HCT116 (cell line): ENCODE data around the gene DOCK2. TPM values are rescaled to one million over a fixed set of nuclear protein-coding genes. Genes with fewer than 3 reads are reported as not detected.

Experiments used
- ATAC-seq: fragments of 200-7000 bp; cut with Tn5 transposase; 2 replicates; pipeline ENCODE4 v1.9.1; 2020; ENCODE audit warnings: mild to moderate bottlenecking, moderate library complexity
- BruUV-seq: library from RNA; stranded (reverse); fragments of 400-500 nt; replicated peaks from 2 replicates; lab custom pipeline; 2021; lab: Mats Ljungman, UMichigan
- CTCF ChIA-PET: fragments of 300-600 bp; sonication (Branson Sonifier 250); formaldehyde crosslinking; loops from one replicate; lab custom pipeline; 2021; ENCODE audit warnings: antibody characterized with exemption; lab: Charles Lee
- POLR2A ChIA-PET: fragments of 300-600, 350-600 bp; sonication (Branson Sonifier 250); formaldehyde crosslinking; loops from one replicate; lab custom pipeline; 2021; ENCODE audit warnings: antibody characterized with exemption; lab: Charles Lee
- RAD21 ChIA-PET, 2 experiments: fragments of 300-600 bp; sonication (Branson Sonifier 250); formaldehyde crosslinking; loops; one replicate each; lab custom pipeline; 2023; ENCODE audit warnings: low total read pairs in 2 of 2; ENCODE audit not compliant: uncharacterized antibody in 2 of 2, unreplicated experiment in 2 of 2, low non-redundant PET in 1 of 2; lab: Charles Lee
- DNase-seq: peaks from one replicate; pipeline ENCODE4 v3.0.0-alpha.2; 2010; ENCODE audit warnings: low read depth, low spot score
- H2AFZ ChIP-seq: fragments of 200-600 bp; shearing (Covaris generic), sonication (generic); 2 replicates; pipeline ENCODE4 v1.6.1; 2017; ENCODE audit warnings: low read depth, mixed run types, mixed read lengths, antibody characterized with exemption, low read length; ENCODE audit not compliant: poor library complexity, severe bottlenecking
- H3K27ac ChIP-seq: 2 replicates; pipeline ENCODE4 v1.5.1; 2012; ENCODE audit warnings: low read depth, low read length
- H3K27me3 ChIP-seq: fragments of 200-600 bp; sonication (generic); 2 replicates; pipeline ENCODE4 v1.6.1; 2016; ENCODE audit warnings: mixed run types, low read length, mixed read lengths; ENCODE audit not compliant: insufficient read depth
- H3K36me3 ChIP-seq, 2 experiments: fragments of 200-500 bp in 1 of 2; fragments of 200-600 bp in 1 of 2; sonication (Bioruptor generic) in 1 of 2; sonication (generic) in 1 of 2; 2 replicates each; pipeline versions ENCODE4 v1.5.1 to v1.6.1; 2014 to 2016; ENCODE audit warnings: low read length in 2 of 2, inconsistent platforms in 1 of 2, mixed read lengths in 1 of 2, mixed run types in 1 of 2; ENCODE audit not compliant: insufficient read depth in 2 of 2, control insufficient read depth in 1 of 2
- H3K4me1 ChIP-seq, 2 experiments: fragments of 200-600 bp in 1 of 2; sonication (generic) in 1 of 2; 2 replicates each; pipeline versions ENCODE4 v1.5.1 to v1.6.1; 2012 to 2017; ENCODE audit warnings: low read length in 2 of 2, inconsistent platforms in 1 of 2, mild to moderate bottlenecking in 1 of 2, mixed read lengths in 1 of 2, mixed run types in 1 of 2, moderate library complexity in 1 of 2; ENCODE audit not compliant: insufficient read depth in 2 of 2, control insufficient read depth in 1 of 2
- H3K4me2 ChIP-seq: fragments of 200-600 bp; sonication (generic); 2 replicates; pipeline ENCODE4 v1.6.1; 2017; ENCODE audit warnings: mixed run types, low read length, mixed read lengths
- H3K4me3 ChIP-seq, 2 experiments: fragments of 200-600 bp in 1 of 2; sonication (generic) in 1 of 2; replicated peaks in 1 of 2; 2 replicates each; pipeline ENCODE4 v1.5.1; 2011 to 2016; ENCODE audit warnings: low read length in 2 of 2, control low read depth in 1 of 2, low read depth in 1 of 2, mild to moderate bottlenecking in 1 of 2, mixed read lengths in 1 of 2, mixed run types in 1 of 2
- H3K79me2 ChIP-seq: fragments of 200-600 bp; sonication (generic); 2 replicates; pipeline ENCODE4 v1.6.1; 2017; ENCODE audit warnings: mild to moderate bottlenecking, mixed run types, low read length, moderate library complexity, mixed read lengths; ENCODE audit not compliant: insufficient read depth
- H3K9ac ChIP-seq: fragments of 200-600 bp; sonication (generic); 2 replicates; pipeline ENCODE4 v1.6.1; 2016; ENCODE audit warnings: low read length, mixed read lengths
- H3K9me2 ChIP-seq: fragments of 200-600 bp; sonication (generic), shearing (Covaris generic); 2 replicates; pipeline ENCODE4 v1.6.1; 2017; ENCODE audit warnings: mixed run types, mild to moderate bottlenecking, moderate library complexity; ENCODE audit not compliant: insufficient read depth
- H3K9me3 ChIP-seq, 2 experiments: fragments of 200-500 bp in 1 of 2; fragments of 200-600 bp in 1 of 2; sonication (Bioruptor generic) in 1 of 2; sonication (generic) in 1 of 2; 2 replicates each; pipeline ENCODE4 v1.6.1; 2014 to 2017; ENCODE audit warnings: low read length in 2 of 2, mixed read lengths in 2 of 2, inconsistent platforms in 1 of 2, low read depth in 1 of 2, mild to moderate bottlenecking in 1 of 2, mixed run types in 1 of 2, moderate library complexity in 1 of 2; ENCODE audit not compliant: control insufficient read depth in 1 of 2, insufficient read depth in 1 of 2
- H4K20me1 ChIP-seq: fragments of 200-600 bp; sonication (generic), shearing (Covaris generic); 2 replicates; pipeline ENCODE4 v1.6.1; 2017; ENCODE audit warnings: mixed run types, mild to moderate bottlenecking, moderate library complexity; ENCODE audit not compliant: insufficient read depth
- ATF3 ChIP-seq: IDR thresholded peaks from 2 replicates; pipeline ENCODE4 v1.6.1; 2012
- CEBPB ChIP-seq: IDR thresholded peaks from 2 replicates; pipeline ENCODE4 v1.6.1; 2012; ENCODE audit warnings: low read depth
- CTCF ChIP-seq, 3 experiments: fragments of 200-600 bp in 1 of 3; sonication (generic) in 1 of 3; IDR thresholded peaks in 2 of 3; conservative IDR thresholded peaks in 1 of 3; 2 replicates each; pipeline ENCODE4 v1.5.1; 2012 to 2017; ENCODE audit warnings: low read depth in 2 of 3, low read length in 2 of 3, antibody characterized with exemption in 1 of 3, borderline replicate concordance in 1 of 3, control low read depth in 1 of 3, mild to moderate bottlenecking in 1 of 3, mixed read lengths in 1 of 3, mixed run types in 1 of 3, moderate library complexity in 1 of 3; ENCODE audit not compliant: insufficient read depth in 1 of 3
- EGR1 ChIP-seq: IDR thresholded peaks from 2 replicates; pipeline ENCODE4 v1.6.1; 2012; ENCODE audit warnings: low read depth
- ELF1 ChIP-seq: IDR thresholded peaks from 2 replicates; pipeline ENCODE4 v1.6.1; 2012; ENCODE audit warnings: low read depth, borderline replicate concordance
- EZH2 ChIP-seq: fragments of 200-600 bp; sonication (generic); IDR thresholded peaks from 2 replicates; pipeline ENCODE4 v1.6.1; 2017; ENCODE audit warnings: antibody characterized with exemption, mixed run types
- EZH2phosphoT487 ChIP-seq: fragments of 200-600 bp; IDR thresholded peaks from 2 replicates; pipeline ENCODE4 v1.6.1; 2018; ENCODE audit warnings: antibody characterized with exemption, borderline replicate concordance
- POLR2AphosphoS5 ChIP-seq: IDR thresholded peaks from 2 replicates; pipeline ENCODE4 v1.6.1; 2011; ENCODE audit warnings: mild to moderate bottlenecking, low read depth, low read length, moderate library complexity
- RAD21 ChIP-seq: IDR thresholded peaks from 2 replicates; pipeline ENCODE4 v1.6.1; 2012; ENCODE audit warnings: low read depth, mild to moderate bottlenecking
- REST ChIP-seq: IDR thresholded peaks from 2 replicates; pipeline ENCODE4 v1.6.1; 2012; ENCODE audit warnings: low read depth
- SRF ChIP-seq: IDR thresholded peaks from 2 replicates; pipeline ENCODE4 v1.6.1; 2012; ENCODE audit warnings: low read depth
- TCF7L2 ChIP-seq: IDR thresholded peaks from 2 replicates; pipeline ENCODE4 v1.7.0; 2011; ENCODE audit warnings: borderline replicate concordance, inconsistent platforms; ENCODE audit not compliant: insufficient read depth, insufficient read length; ENCODE audit errors: extremely low read depth
- YY1 ChIP-seq: IDR thresholded peaks from 2 replicates; pipeline ENCODE4 v1.6.1; 2011; ENCODE audit warnings: low read length, low read depth, moderate library complexity, mild to moderate bottlenecking; ENCODE audit not compliant: insufficient replicate concordance; ENCODE audit errors: extremely low read depth
- ZBTB33 ChIP-seq: IDR thresholded peaks from 2 replicates; pipeline ENCODE4 v1.6.1; 2011; ENCODE audit warnings: mild to moderate bottlenecking, low read length, moderate library complexity; ENCODE audit not compliant: insufficient replicate concordance; ENCODE audit errors: extremely low read depth
- ZFX ChIP-seq: fragments of 450-650 bp; IDR thresholded peaks from 2 replicates; pipeline ENCODE4 v1.6.1; 2017
- ZNF274 ChIP-seq: fragments of 200-500 bp; sonication (Bioruptor generic); IDR thresholded peaks from 2 replicates; pipeline ENCODE4 v1.6.1; 2014; ENCODE audit warnings: mild to moderate bottlenecking, low read depth, low read length, inconsistent platforms
- intact Hi-C: fragments of 100-400 bp; cut with micrococcal nuclease; formaldehyde crosslinking; loops from 2 replicates; pipeline ENCODE4 v1.10.0; 2022
- total RNA-seq: library from RNA; stranded (reverse); gene quantifications from one replicate; pipeline ENCODE4 v1.2.1, GENCODE V29; 2021; ENCODE audit not compliant: unreplicated experiment

The DOCK2 gene
- total RNA-seq, 1 experiment from 2014 or later: 0.89 TPM

- no peaks in the 10 kb centered on the region for H3K9me2 ChIP-seq
- ChIA-PET POLR2A (no interaction called here), RAD21 (no interaction called here), CTCF (no interaction called here)
- H3K4me1 ChIP-seq: no peaks in the 10 kb centered on the region
- no peaks in the 10 kb centered on the region for H3K36me3 ChIP-seq
- no peaks in the 10 kb centered on the region for H3K9me3 ChIP-seq
- no peak overlapping the region for H3K4me2 ChIP-seq
- DNase-seq (no peak), ATAC-seq (no peak)
- BruUV-seq: no TSS peak
- no peak overlapping the region for H2AFZ ChIP-seq
- no peaks in the 10 kb centered on the region for H4K20me1 ChIP-seq
- no peak overlapping the region for H3K9ac ChIP-seq
- intact Hi-C loops: no loop called here
- no peak overlapping the region for H3K4me3 ChIP-seq
- no peak overlapping the region for H3K27ac ChIP-seq
- no peaks in the 10 kb centered on the region for H3K79me2 ChIP-seq
- H3K27me3 ChIP-seq: peaks cover 22% of the 10 kb centered on the region
- no peak for TF ChIP-seq EGR1
- no peak for TF ChIP-seq SRF
- no peak for TF ChIP-seq ATF3
- no peak for TF ChIP-seq ZBTB33
- TF ChIP-seq EZH2: no peak
- TF ChIP-seq TCF7L2: no peak
- no peak for TF ChIP-seq CTCF (IDR thresholded peaks at IDR 0.05 in 2 of 3, conservative IDR thresholded peaks at IDR 0.05 in 1 of 3; ENCODE audit: borderline replicate concordance in 1 of 3, insufficient read depth in 1 of 3, low read depth in 2 of 3, low read length in 2 of 3)
- no peak for TF ChIP-seq ELF1
- no peak for TF ChIP-seq RAD21
- TF ChIP-seq POLR2AphosphoS5: no peak
- TF ChIP-seq CEBPB: no peak
- TF ChIP-seq EZH2phosphoT487: no peak
- no peak for TF ChIP-seq YY1
- no peak for TF ChIP-seq REST
- no peak for TF ChIP-seq ZFX
- no peak for TF ChIP-seq ZNF274
Measured at GRCh38 chr5:169804861-169805260, 167.8 kb downstream of the DOCK2 start.
